GM19455 (cell line): ENCODE measurements around the gene BRIP1.
"Not testable (repeated sequence)": the region's sequence is repeated elsewhere in the genome, so short reads cannot be mapped to it uniquely, and the experiment has no call there.

Experiments used
- ATAC-seq: cut with Tn5 transposase; IDR thresholded peaks from one replicate; pipeline ENCODE4 v1.9.1; 2021; ENCODE audit not compliant: unreplicated experiment

The BRIP1 gene

GRCh38 chr17:61733021-61733420 is 130.3 kb downstream of the BRIP1 start:
- no peak for ATAC-seq

GRCh38 chr17:61732169-61732568 is 131.2 kb downstream of the BRIP1 start:
- ATAC-seq, result no peak

GRCh38 chr17:61731330-61731729 is 132.0 kb downstream of the BRIP1 start:
- no peak for ATAC-seq

GRCh38 chr17:61729690-61730268 is 133.5 kb downstream of the BRIP1 start:
- ATAC-seq, result no peak

- ATAC-seq, result no peak
These were observed 135.0 kb downstream of the BRIP1 start for GRCh38 chr17:61728297-61728836.

- ATAC-seq, result not testable (repeated sequence)
These were observed 135.5 kb downstream of the BRIP1 start for GRCh38 chr17:61727798-61728197.

GRCh38 chr17:61726977-61727376 is 136.4 kb downstream of the BRIP1 start:
- no peak for ATAC-seq

- no peak for ATAC-seq
These were observed 138.6 kb downstream of the BRIP1 start for GRCh38 chr17:61724777-61725176.

GRCh38 chr17:61723914-61724313 is 139.4 kb downstream of the BRIP1 start:
- no peak for ATAC-seq

- no peak for ATAC-seq
These were observed 140.1 kb downstream of the BRIP1 start for GRCh38 chr17:61723183-61723582.

- ATAC-seq, result no peak
These were observed 140.9 kb downstream of the BRIP1 start for GRCh38 chr17:61722398-61722797.

GRCh38 chr17:61720016-61720795 is 143.1 kb downstream of the BRIP1 start:
- no peak for ATAC-seq

GRCh38 chr17:61719220-61719619 is 144.1 kb downstream of the BRIP1 start:
- ATAC-seq, result not testable (repeated sequence)

- no peak for ATAC-seq
These were observed 145.3 kb downstream of the BRIP1 start for GRCh38 chr17:61718022-61718421.

GRCh38 chr17:61717352-61717751 is 146.0 kb downstream of the BRIP1 start:
- ATAC-seq, result no peak

GRCh38 chr17:61716225-61716829 is 147.0 kb downstream of the BRIP1 start:
- no peak for ATAC-seq

GRCh38 chr17:61715348-61715747 is 148.0 kb downstream of the BRIP1 start:
- ATAC-seq, result no peak

- ATAC-seq, result no peak
These were observed 149.0 kb downstream of the BRIP1 start for GRCh38 chr17:61714300-61714699.

- ATAC-seq, result no peak
These were observed 150.3 kb downstream of the BRIP1 start for GRCh38 chr17:61713035-61713434.

GRCh38 chr17:61710546-61710945 is 152.8 kb downstream of the BRIP1 start:
- ATAC-seq, result no peak

- ATAC-seq, result no peak
These were observed 153.8 kb downstream of the BRIP1 start for GRCh38 chr17:61709567-61709966.

GRCh38 chr17:61704935-61705449 is 158.3 kb downstream of the BRIP1 start:
- no peak for ATAC-seq
